ENCODE measurements around the gene ROBO1.
A peak's percentile ranks its signal among the peaks of the same experiment; 100 is the strongest.

DNA sequence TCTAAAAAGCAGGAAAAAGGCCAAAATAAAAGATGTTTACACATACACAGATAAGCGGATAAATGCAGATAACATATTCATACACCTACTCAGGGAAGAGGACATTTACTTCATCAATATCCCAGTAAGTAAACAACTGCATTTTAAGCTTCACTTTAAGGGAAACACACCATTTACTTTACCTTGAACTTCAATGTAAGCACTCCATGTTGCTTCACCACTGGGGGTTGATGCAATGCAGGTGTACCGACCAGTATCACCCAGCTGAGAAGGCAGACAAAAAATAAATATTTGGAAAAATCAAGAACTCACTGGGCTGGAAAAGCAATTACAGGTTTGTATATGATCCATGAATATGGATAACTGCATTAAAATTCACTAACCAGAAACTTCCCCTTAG, 1099.5 kb downstream of the ROBO1 start:
- no peak for TF ChIP-seq NBN (conservative IDR thresholded peaks at IDR 0.05)
- no peak for TF ChIP-seq IRF2 (CRISPR knock-in tag; IDR thresholded peaks at IDR 0.05)
- no peak for TF ChIP-seq GATAD1 (CRISPR knock-in tag; IDR thresholded peaks at IDR 0.05)
- no peak for TF ChIP-seq CBFB (CRISPR knock-in tag; IDR thresholded peaks at IDR 0.05)
- peak; percentile 74 for TF ChIP-seq FOXK1 (CRISPR knock-in tag; IDR thresholded peaks at IDR 0.05; ENCODE audit: borderline replicate concordance, low read depth)
- TF ChIP-seq, protein P1, sequence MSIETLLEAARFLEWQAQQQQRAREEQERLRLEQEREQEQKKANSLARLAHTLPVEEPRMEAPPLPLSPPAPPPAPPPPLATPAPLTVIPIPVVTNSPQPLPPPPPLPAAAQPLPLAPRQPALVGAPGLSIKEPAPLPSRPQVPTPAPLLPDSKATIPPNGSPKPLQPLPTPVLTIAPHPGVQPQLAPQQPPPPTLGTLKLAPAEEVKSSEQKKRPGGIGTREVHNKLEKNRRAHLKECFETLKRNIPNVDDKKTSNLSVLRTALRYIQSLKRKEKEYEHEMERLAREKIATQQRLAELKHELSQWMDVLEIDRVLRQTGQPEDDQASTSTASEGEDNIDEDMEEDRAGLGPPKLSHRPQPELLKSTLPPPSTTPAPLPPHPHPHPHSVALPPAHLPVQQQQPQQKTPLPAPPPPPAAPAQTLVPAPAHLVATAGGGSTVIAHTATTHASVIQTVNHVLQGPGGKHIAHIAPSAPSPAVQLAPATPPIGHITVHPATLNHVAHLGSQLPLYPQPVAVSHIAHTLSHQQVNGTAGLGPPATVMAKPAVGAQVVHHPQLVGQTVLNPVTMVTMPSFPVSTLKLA (IDR thresholded peaks at IDR 0.05), result no peak
- TF ChIP-seq, protein P2, sequence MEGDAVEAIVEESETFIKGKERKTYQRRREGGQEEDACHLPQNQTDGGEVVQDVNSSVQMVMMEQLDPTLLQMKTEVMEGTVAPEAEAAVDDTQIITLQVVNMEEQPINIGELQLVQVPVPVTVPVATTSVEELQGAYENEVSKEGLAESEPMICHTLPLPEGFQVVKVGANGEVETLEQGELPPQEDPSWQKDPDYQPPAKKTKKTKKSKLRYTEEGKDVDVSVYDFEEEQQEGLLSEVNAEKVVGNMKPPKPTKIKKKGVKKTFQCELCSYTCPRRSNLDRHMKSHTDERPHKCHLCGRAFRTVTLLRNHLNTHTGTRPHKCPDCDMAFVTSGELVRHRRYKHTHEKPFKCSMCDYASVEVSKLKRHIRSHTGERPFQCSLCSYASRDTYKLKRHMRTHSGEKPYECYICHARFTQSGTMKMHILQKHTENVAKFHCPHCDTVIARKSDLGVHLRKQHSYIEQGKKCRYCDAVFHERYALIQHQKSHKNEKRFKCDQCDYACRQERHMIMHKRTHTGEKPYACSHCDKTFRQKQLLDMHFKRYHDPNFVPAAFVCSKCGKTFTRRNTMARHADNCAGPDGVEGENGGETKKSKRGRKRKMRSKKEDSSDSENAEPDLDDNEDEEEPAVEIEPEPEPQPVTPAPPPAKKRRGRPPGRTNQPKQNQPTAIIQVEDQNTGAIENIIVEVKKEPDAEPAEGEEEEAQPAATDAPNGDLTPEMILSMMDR (CRISPR knock-in tag; IDR thresholded peaks at IDR 0.05), result no peak
- TF ChIP-seq POLR2A (IDR thresholded peaks at IDR 0.05; ENCODE audit: insufficient read depth in 1 of 2, low read depth in 2 of 2, low read length in 2 of 2), result no peak
